ENCODE results near the gene ACOXL. TPM values are rescaled to one million over a fixed set of nuclear protein-coding genes. Genes with fewer than 3 reads are reported as not detected.

The ACOXL gene
- total RNA-seq, 3 donors from 2014 or later: 0.24 to 0.32 (median 0.30) TPM

DNA sequence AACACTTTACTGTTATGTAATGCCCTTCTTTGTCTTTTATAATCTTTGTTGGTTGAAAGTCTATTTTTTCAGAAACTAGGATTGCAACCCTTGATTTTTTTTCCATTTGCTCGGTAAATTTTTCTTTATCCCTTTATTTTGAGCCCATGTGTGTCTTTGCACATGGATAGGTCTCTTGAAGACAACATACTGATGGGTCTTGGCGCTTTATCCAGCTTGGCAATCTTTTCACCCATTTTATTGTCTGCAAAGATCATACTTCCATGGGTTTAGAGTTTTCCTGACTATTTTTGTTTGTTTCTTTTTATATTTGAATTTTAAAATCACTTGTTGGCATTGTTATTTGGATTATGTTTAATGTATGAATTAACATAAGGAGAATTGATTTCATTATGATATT lies 27.0 kb downstream of the ACOXL start:
- DNase-seq (no peak), ATAC-seq (no peak)
- Mint-ChIP-seq H3K4me3 (no peak overlapping the region), H3K9me3 (peaks cover 9% of the 10 kb centered on the region), H3K4me1 (ENCODE audit: low read depth) (no peaks in the 10 kb centered on the region), H3K36me3 (ENCODE audit: insufficient read depth) (no peaks in the 10 kb centered on the region), H3K27me3 (ENCODE audit: low read depth) (peaks cover 17% of the 10 kb centered on the region)

DNA sequence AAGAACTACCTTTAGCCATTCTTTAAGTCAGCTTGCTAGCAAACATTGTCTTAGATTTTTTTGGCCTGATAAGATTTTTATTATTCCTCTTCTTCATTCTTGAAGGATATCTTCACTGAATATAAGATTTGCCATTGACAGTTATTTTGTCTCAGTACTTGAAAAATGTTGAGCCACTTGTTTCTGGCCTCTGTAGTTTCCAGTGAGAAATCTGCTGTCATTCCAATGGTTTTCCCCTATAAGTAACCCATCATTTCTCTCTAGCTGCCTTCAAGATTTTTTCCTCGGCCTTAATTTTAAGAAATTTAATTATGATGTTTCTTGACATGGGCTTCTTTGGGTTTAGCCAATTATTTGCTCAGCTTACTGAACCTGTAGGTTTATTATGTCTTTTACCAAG lies 32.6 kb downstream of the ACOXL start:
- Mint-ChIP-seq H3K4me3 (no peak overlapping the region), H3K9me3 (peaks cover 6% of the 10 kb centered on the region), H3K36me3 (ENCODE audit: insufficient read depth) (no peaks in the 10 kb centered on the region), H3K27me3 (ENCODE audit: low read depth) (peaks cover 26% of the 10 kb centered on the region), H3K4me1 (ENCODE audit: low read depth) (no peaks in the 10 kb centered on the region)
- DNase-seq: no peak
- ATAC-seq: no peak

DNA sequence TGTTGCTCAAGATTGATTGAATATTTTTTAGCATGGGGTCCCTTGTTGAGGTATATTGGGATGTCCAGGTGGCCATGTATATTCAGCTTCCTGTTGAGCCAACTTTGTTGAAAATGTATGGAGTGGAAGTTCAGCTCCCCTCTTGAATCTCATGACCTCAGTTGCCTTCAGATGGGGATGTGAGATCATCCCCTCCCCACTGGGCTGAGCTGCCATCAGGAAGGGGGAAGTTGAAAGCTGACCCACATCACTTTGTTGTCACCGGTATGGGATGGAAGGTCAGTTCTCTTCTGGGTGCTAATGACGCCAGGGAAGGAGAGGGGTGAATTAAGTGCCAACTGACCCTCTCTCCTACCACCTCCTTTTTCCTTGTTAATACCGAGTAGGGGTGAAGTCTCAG lies 33.9 kb downstream of the ACOXL start:
- H3K27me3 Mint-ChIP-seq (ENCODE audit: low read depth): peaks cover 27% of the 10 kb centered on the region
- ATAC-seq: no peak
- H3K4me1 Mint-ChIP-seq (ENCODE audit: low read depth): no peaks in the 10 kb centered on the region
- H3K9me3 Mint-ChIP-seq: peaks cover 6% of the 10 kb centered on the region
- no peaks in the 10 kb centered on the region for H3K36me3 Mint-ChIP-seq (ENCODE audit: insufficient read depth)
- H3K4me3 Mint-ChIP-seq: no peak overlapping the region
- no peak for DNase-seq

DNA sequence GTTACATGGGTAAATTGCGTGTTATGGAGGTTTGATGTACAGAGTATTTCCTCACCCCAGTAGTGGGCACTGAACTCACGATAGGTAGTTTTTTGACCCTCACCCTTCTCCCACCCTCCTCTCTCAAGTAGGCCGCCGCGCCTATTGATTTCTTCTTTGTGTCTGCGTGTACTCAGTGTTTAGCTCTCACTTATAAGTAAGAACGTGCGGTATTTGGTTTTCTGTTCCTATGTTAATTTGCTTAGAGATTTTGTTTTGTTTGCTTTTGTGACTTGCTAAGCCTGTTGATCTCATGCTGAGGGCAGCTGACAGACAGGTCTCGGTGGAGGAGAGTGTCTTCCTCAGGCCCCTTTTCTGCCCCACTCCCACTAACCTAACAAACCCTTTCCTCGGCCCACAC lies 36.2 kb downstream of the ACOXL start:
- no peaks in the 10 kb centered on the region for H3K36me3 Mint-ChIP-seq (ENCODE audit: insufficient read depth)
- no peak for ATAC-seq
- no peaks in the 10 kb centered on the region for H3K4me1 Mint-ChIP-seq (ENCODE audit: low read depth)
- H3K4me3 Mint-ChIP-seq: no peak overlapping the region
- H3K9me3 Mint-ChIP-seq: peaks cover 6% of the 10 kb centered on the region
- peaks cover 35% of the 10 kb centered on the region for H3K27me3 Mint-ChIP-seq (ENCODE audit: low read depth)
- DNase-seq: no peak

DNA sequence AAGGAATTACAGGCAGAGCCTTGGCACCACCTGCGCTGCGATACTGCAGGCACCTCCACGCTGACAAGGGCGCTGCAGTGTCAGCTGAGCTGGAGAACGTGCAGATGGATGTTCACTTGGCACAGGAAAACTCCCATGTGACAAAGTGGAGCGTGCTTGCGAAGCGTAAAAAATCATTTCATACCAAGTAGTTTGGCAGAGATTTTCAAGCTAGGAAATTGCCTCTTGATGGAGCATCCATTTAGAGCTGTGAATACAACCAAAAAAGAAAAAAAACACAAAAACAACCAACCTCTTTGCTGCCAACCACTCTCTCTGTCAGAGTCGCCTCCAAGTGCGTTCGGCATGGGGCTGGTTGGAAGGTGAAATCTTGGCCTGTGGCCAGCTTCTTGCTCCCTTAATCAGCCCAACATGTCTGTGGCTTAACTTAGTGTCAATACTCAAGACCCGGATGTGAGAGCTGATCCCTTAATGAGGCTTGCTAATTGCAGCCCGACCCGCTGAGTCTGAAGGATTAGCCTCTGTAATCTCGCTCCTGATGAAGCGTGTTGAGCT lies 38.1 kb downstream of the ACOXL start:
- Mint-ChIP-seq H3K36me3 (ENCODE audit: insufficient read depth) (no peaks in the 10 kb centered on the region), H3K9me3 (peaks cover 6% of the 10 kb centered on the region), H3K4me1 (ENCODE audit: low read depth) (no peaks in the 10 kb centered on the region), H3K27me3 (ENCODE audit: low read depth) (peaks cover 34% of the 10 kb centered on the region), H3K4me3 (no peak overlapping the region)
- no peak for ATAC-seq
- no peak for DNase-seq

DNA sequence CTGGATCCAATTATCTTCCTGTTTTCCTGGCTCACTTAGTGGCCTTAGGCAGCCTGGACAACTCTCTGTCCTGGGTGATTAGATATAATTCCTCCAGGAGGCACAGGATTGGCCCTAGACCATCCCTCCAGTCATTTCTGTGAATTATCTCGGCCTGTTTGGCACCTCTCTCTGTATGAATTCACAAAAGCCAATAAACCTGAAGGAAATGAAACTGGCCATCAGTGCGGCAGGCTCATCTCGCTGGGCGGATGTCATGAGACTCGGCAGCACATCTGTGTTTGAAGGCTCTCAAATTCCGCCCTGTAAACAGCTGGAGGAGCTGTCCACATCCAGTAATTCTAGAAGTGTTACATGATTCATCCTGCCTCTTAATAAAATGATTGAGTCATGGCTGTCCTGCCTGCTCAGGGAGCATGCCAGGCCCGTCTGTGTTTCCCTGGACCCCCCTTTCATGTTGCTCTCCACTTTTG lies 38.6 kb downstream of the ACOXL start:
- no peak for ATAC-seq
- Mint-ChIP-seq H3K4me3 (no peak overlapping the region), H3K9me3 (peaks cover 3% of the 10 kb centered on the region)

DNA sequence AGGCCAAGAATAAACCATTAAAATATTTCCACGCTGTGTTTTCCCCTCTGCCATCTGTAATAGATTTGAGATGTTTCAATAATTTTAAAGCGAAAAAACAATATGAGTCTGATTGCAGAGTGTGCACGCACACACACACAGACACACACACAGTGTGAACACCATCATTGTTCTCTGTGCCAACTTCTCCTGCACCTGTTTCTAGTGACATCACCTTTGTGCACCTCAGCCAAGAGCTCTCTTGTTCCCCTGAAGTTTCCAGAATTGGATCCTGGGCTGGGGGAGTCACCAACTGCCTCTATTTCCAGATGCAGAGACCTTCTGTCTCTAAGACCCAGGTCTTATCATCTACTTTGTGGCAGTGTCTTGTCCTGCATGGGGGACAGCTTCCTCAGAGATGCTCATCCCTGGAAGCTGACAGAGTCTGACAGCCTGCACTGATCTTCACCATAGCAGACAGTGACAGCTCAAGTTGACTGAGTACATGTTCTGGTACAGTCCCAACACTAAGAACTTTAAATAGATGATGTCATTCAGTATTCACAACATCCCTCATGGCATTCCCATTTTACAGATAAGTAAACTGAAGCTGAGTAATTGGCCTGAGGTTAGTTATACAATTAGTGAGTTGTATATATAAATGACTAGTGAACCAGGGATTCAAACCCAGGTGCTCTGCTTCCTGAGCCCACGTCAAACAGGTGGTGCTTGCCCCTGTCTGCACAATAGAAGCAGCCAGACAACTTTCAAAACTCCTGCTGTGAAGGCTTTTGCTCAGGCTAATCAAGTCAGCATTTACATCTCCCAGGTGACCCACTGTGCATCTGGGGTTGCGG lies 39.4 kb downstream of the ACOXL start:
- DNase-seq (no peak), ATAC-seq (peak; percentile 34 to 46)
- Mint-ChIP-seq H3K4me1 (ENCODE audit: low read depth) (no peaks in the 10 kb centered on the region), H3K9me3 (no peaks in the 10 kb centered on the region), H3K27me3 (ENCODE audit: low read depth) (peaks cover 35% of the 10 kb centered on the region), H3K4me3 (no peak overlapping the region), H3K36me3 (ENCODE audit: insufficient read depth) (no peaks in the 10 kb centered on the region)

More for the DNA sequence above, 38.6 kb downstream of the ACOXL start:
- no peaks in the 10 kb centered on the region for H3K36me3 Mint-ChIP-seq (ENCODE audit: insufficient read depth)
- H3K4me1 Mint-ChIP-seq (ENCODE audit: low read depth): no peaks in the 10 kb centered on the region
- H3K27me3 Mint-ChIP-seq (ENCODE audit: low read depth): peaks cover 35% of the 10 kb centered on the region
- no peak for DNase-seq

DNA sequence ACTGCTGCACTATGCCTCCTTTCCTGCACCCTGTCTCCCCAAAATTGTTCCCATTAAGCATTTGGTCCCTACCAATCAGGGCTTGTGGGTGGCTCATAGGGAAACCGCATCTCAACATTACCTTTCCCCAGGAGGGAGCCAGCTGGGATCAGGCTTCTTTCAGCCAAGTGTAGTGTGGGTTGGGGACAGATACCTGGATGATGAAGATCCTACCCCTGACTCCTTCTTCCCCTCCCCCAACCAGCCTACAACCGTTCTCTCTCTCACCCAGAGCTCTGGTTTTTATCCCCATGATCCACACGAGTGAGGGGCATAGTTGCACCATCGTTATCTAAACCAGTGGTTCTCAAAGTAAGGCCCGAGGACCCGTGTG lies 40.0 kb downstream of the ACOXL start:
- peaks cover 34% of the 10 kb centered on the region for H3K27me3 Mint-ChIP-seq (ENCODE audit: low read depth)
- H3K36me3 Mint-ChIP-seq (ENCODE audit: insufficient read depth): no peaks in the 10 kb centered on the region
- H3K4me3 Mint-ChIP-seq: no peak overlapping the region
- no peaks in the 10 kb centered on the region for H3K9me3 Mint-ChIP-seq
- DNase-seq: no peak
- ATAC-seq: no peak
- H3K4me1 Mint-ChIP-seq (ENCODE audit: low read depth): no peaks in the 10 kb centered on the region

DNA sequence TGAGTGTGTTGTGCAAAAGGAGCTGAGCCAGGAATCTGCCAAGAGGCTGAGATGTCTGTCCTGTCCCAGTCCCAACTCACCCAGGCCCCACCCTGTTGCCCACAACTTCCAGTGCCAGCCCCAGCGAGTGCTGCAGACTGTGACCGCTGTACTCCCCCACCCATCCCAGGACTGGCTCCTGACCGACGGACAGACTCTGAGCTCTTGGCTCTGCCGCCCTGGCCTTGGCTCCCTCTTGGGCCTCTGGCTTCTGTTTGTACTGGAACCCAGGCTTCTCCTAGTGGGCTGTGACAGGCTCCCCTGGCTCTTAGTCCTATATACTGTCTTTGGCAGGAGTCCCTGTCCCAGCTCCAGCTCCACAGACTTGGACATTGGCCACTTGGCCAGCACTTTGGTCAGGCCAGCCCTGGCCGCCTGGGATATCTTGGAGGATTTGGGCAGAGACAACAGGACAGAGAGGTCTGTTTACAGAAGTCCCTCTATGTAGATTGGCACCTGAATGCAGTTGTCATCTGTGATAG lies 41.1 kb downstream of the ACOXL start:
- peaks cover 33% of the 10 kb centered on the region for H3K27me3 Mint-ChIP-seq (ENCODE audit: low read depth)
- H3K9me3 Mint-ChIP-seq: no peaks in the 10 kb centered on the region
- H3K36me3 Mint-ChIP-seq (ENCODE audit: insufficient read depth): no peaks in the 10 kb centered on the region
- ATAC-seq: no peak
- H3K4me3 Mint-ChIP-seq: no peak overlapping the region
- no peaks in the 10 kb centered on the region for H3K4me1 Mint-ChIP-seq (ENCODE audit: low read depth)
- no peak for DNase-seq

DNA sequence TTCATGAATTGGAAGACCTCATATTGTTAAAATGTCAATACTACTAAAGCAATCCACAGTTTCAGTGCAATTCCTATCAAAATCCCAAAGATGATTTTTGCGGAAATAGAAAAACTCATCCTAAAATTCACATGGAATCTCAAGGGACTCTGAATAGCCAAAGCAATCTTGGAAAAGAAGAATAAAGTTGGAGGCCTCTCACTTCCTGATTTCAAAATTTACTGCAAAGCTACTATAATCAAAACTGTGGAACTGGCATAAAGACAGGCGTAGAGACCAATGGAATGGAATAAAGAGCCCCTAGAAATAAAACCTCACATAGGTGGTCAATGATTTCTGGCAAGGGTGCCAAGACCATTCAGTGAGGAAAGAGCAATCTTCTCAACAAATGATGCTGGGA lies 42.3 kb downstream of the ACOXL start:
- Mint-ChIP-seq H3K4me1 (ENCODE audit: low read depth) (no peaks in the 10 kb centered on the region), H3K4me3 (no peak overlapping the region), H3K27me3 (ENCODE audit: low read depth) (peaks cover 40% of the 10 kb centered on the region), H3K9me3 (no peaks in the 10 kb centered on the region), H3K36me3 (ENCODE audit: insufficient read depth) (no peaks in the 10 kb centered on the region)
- ATAC-seq (no peak), DNase-seq (no peak)

DNA sequence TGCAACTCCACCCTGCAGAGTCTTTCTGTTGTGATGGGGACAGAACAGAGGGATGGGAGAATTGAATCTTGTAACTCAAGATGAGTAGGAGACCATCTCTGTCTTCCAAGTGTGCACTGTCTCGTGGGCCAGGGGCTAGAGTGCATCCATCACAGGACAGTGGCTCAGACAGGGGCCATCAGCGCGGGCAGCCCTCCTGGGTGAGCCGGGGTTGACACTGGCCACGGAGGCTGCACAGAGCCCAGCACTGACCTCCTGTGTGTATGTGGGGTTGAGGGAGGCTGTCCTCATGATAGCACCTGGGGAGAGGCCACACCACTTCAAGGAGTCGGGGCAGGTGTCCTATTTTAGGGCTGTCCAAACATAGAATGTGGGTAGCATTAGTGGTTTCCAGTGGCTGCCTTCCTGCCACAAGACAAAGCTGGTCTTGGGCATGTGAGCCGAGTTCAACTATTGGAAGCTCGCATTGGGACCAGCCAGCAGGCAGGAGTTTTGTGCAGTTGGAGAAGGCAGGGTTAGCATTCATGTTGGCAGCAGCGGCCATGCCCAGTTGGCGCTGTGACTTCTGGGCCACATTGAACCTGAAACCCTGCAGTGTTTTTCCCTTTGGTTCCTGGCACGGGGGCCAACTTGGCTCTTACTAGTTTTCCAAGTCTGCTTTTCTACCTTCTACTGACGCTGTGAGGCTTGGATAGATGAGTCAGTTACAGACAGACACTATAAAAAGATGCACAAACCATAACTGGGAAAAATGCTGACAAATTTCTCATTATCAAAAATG lies 45.3 kb downstream of the ACOXL start:
- Mint-ChIP-seq H3K9me3 (no peaks in the 10 kb centered on the region), H3K4me1 (ENCODE audit: low read depth) (no peaks in the 10 kb centered on the region), H3K27me3 (ENCODE audit: low read depth) (peaks cover 26% of the 10 kb centered on the region), H3K4me3 (no peak overlapping the region), H3K36me3 (ENCODE audit: insufficient read depth) (no peaks in the 10 kb centered on the region)
- DNase-seq (no peak), ATAC-seq (no peak)

DNA sequence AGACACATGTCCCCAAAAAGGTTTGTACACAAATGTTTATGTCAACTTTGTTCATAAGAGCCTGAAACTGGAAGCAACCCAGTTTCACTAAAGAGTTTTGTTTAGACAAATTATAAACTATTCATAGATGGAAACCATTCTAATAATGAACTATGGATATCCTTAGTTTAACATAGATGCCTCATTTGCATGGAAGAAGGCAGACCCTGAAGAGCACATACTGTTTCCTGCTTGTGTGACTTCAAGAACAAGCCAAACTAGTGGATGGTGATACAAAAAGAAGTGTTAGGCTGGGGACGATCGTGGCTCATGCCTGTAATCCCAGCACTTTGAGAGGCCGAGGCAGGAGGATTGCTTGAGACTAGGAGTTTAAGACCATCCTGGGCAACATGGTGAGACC lies 48.1 kb downstream of the ACOXL start:
- H3K27me3 Mint-ChIP-seq (ENCODE audit: low read depth): peaks cover 17% of the 10 kb centered on the region
- ATAC-seq (no peak), DNase-seq (no peak)
- H3K36me3 Mint-ChIP-seq (ENCODE audit: insufficient read depth): no peaks in the 10 kb centered on the region
- no peaks in the 10 kb centered on the region for H3K4me1 Mint-ChIP-seq (ENCODE audit: low read depth)
- H3K4me3 Mint-ChIP-seq: no peak overlapping the region
- H3K9me3 Mint-ChIP-seq: peaks cover under 1% of the 10 kb centered on the region

DNA sequence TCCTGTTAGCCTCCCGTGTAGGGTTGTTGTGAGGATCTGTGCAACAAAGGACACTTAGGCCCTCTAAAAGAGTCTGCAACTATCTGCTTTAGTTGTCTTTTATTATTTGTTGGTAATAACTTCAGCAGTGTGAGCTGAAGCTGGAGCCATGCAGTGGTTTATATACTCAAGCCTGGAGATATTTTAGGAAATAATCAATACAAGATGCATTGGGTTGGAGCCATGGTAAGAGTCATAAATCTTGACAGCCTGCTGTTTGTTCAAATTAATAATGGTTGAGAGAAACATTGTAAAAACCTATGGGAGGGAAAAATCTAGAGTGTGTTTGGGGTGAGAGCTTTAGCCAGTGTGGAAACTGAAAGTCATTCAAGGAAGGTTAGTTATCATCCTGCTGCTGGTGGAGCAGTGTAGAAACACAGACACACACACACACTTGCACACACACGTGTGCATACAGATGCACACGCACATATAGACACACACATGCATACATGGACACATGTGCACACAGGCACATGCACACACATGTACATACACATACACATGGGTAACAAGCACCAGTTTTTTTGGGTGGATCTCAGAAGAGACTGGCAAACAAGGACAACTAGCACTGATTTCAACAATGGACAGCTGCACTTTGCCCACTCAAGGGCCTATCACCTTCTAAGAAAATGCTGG lies 51.0 kb downstream of the ACOXL start:
- no peak overlapping the region for H3K4me3 Mint-ChIP-seq

DNA sequence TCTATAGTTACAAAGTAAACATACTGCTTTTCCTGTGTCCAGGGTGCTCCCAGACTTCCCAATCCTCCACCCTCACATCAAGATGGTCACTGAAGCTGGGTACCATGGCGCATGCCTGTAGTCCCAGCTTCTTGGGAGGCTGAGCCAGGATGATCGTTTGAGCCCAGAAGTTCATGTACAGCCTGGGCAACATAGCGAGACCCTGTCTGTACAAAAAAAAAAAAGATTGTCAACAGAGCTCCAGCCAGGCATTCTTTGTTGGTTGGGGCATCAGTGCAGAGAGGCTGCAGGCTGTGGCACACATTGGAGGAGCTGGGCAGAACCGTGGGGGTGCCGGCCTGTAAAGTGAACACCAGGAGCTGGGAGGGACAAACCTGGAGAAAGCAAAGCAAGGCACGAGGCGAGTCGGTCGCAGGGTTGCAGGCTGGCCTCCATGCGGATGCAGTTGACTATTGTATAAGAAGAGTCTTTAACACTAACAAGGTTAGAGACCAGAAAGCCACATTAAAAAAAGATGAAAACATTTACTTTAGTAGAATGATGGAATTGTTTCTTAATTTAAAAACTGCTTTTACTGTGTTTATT lies 51.8 kb downstream of the ACOXL start:
- Mint-ChIP-seq H3K4me3 (no peak overlapping the region), H3K36me3 (ENCODE audit: insufficient read depth) (no peaks in the 10 kb centered on the region), H3K4me1 (ENCODE audit: low read depth) (no peaks in the 10 kb centered on the region), H3K9me3 (peaks cover 5% of the 10 kb centered on the region), H3K27me3 (ENCODE audit: low read depth) (peaks cover 17% of the 10 kb centered on the region)
- ATAC-seq: no peak
- no peak for DNase-seq

More for the DNA sequence above, 51.0 kb downstream of the ACOXL start:
- ATAC-seq (no peak), DNase-seq (no peak)
- H3K36me3 Mint-ChIP-seq (ENCODE audit: insufficient read depth): no peaks in the 10 kb centered on the region
- H3K27me3 Mint-ChIP-seq (ENCODE audit: low read depth): peaks cover 25% of the 10 kb centered on the region
- no peaks in the 10 kb centered on the region for H3K4me1 Mint-ChIP-seq (ENCODE audit: low read depth)
- H3K9me3 Mint-ChIP-seq: peaks cover 5% of the 10 kb centered on the region

All from activated T-cell treated with anti-CD3 and anti-CD28 coated beads, Interleukin-2, amount 50 U/mL, for 4 hours (primary cell).